SK-N-SH (cell line): Measurements from ENCODE around the gene TBX20. TPM values are rescaled to one million over a fixed set of nuclear protein-coding genes. Genes with fewer than 3 reads are reported as not detected.

Experiments
- CTCF ChIA-PET: fragments of 300-600, 350-600 bp; formaldehyde crosslinking; extraction: SDS; loops from one replicate; lab custom pipeline; 2021; lab: Yijun Ruan, JAX
- POLR2A ChIA-PET: fragments of 350-600 bp; sonication (Branson Sonifier 250); formaldehyde crosslinking; extraction: SDS; loops from one replicate; lab custom pipeline; 2020; ENCODE audit warnings: antibody characterized with exemption, inconsistent platforms; lab: Yijun Ruan, JAX
- DNase-seq: peaks from one replicate; pipeline ENCODE4 v3.0.0; 2012
- H2AFZ ChIP-seq: fragments of 200-600 bp; sonication (generic); 2 replicates; pipeline ENCODE4 v1.8.1; 2016; ENCODE audit warnings: antibody characterized with exemption, mild to moderate bottlenecking, low read depth
- H3F3A ChIP-seq: fragments of 200-600 bp; sonication (generic); replicated peaks from 2 replicates; pipeline ENCODE3; 2016; ENCODE audit warnings: antibody characterized with exemption, mild to moderate bottlenecking; ENCODE audit not compliant: insufficient read depth
- H3K27ac ChIP-seq, 2 experiments: fragments of 200-500 bp in 1 of 2; fragments of 200-600 bp in 1 of 2; sonication (Bioruptor generic) in 1 of 2; sonication (generic), shearing (Covaris generic) in 1 of 2; 2 replicates each; pipeline versions ENCODE4 v1.5.1 to v1.6.1; 2014 to 2016; ENCODE audit warnings: low read depth in 2 of 2, inconsistent platforms in 1 of 2, low read length in 1 of 2, mild to moderate bottlenecking in 1 of 2, mixed read lengths in 1 of 2
- H3K27me3 ChIP-seq: fragments of 200-600 bp; sonication (generic), shearing (Covaris generic); 2 replicates; pipeline ENCODE4 v1.6.1; 2016; ENCODE audit warnings: mixed run types; ENCODE audit not compliant: insufficient read depth
- H3K36me3 ChIP-seq, 2 experiments: fragments of 200-500 bp in 1 of 2; fragments of 200-600 bp in 1 of 2; sonication (Bioruptor generic) in 1 of 2; sonication (generic) in 1 of 2; replicated peaks in 1 of 2; 2 replicates each; pipeline versions ENCODE3 to v1.5.1; 2014 to 2016; ENCODE audit warnings: low read length in 1 of 2, mild to moderate bottlenecking in 1 of 2; ENCODE audit not compliant: insufficient read depth in 2 of 2, control insufficient read depth in 1 of 2
- H3K4me1 ChIP-seq, 2 experiments: fragments of 200-500 bp in 1 of 2; fragments of 200-600 bp in 1 of 2; sonication (Bioruptor generic) in 1 of 2; sonication (generic), shearing (Covaris generic) in 1 of 2; 2 replicates each; pipeline versions ENCODE4 v1.5.1 to v1.6.1; 2014 to 2016; ENCODE audit warnings: low read depth in 1 of 2, low read length in 1 of 2, mixed run types in 1 of 2; ENCODE audit not compliant: insufficient read depth in 2 of 2, control insufficient read depth in 1 of 2
- H3K4me2 ChIP-seq: fragments of 200-600 bp; sonication (generic), shearing (Covaris generic); 2 replicates; pipeline ENCODE4 v1.6.1; 2017; ENCODE audit warnings: mixed run types
- H3K4me3 ChIP-seq, 2 experiments: fragments of 200-500 bp in 1 of 2; fragments of 200-600 bp in 1 of 2; sonication (Bioruptor generic) in 1 of 2; sonication (generic), shearing (Covaris generic) in 1 of 2; 2 replicates each; pipeline versions ENCODE4 v1.5.1 to v1.8.1; 2014 to 2016; ENCODE audit warnings: low read depth in 2 of 2, inconsistent platforms in 1 of 2, low read length in 1 of 2, mild to moderate bottlenecking in 1 of 2, mixed read lengths in 1 of 2, moderate library complexity in 1 of 2
- H3K79me2 ChIP-seq: fragments of 200-600 bp; sonication (generic); 2 replicates; pipeline ENCODE4 v1.8.1; 2017; ENCODE audit warnings: mild to moderate bottlenecking; ENCODE audit not compliant: insufficient read depth
- H3K9ac ChIP-seq: fragments of 200-600 bp; sonication (generic); 2 replicates; pipeline ENCODE4 v1.6.1; 2017; ENCODE audit warnings: mixed run types
- H3K9me2 ChIP-seq: fragments of 200-600 bp; sonication (generic); 2 replicates; pipeline ENCODE4 v1.6.1; 2017; ENCODE audit warnings: mixed run types
- H3K9me3 ChIP-seq: fragments of 200-600 bp; sonication (generic); 2 replicates; pipeline ENCODE4 v1.6.1; 2017; ENCODE audit warnings: mixed run types, mild to moderate bottlenecking, moderate library complexity
- H4K20me1 ChIP-seq: fragments of 200-600 bp; sonication (generic); 2 replicates; pipeline ENCODE4 v1.6.1; 2017; ENCODE audit warnings: mild to moderate bottlenecking, mixed run types; ENCODE audit not compliant: insufficient read depth
- ELF1 ChIP-seq: IDR thresholded peaks from 2 replicates; pipeline ENCODE4 v1.4.0; 2012
- EP300 ChIP-seq, 2 experiments: IDR thresholded peaks; 2 replicates each; pipeline versions ENCODE4 v1.4.0 to v1.6.1; 2012; ENCODE audit warnings: borderline replicate concordance in 1 of 2, low read depth in 1 of 2, low read length in 1 of 2
- EZH2phosphoT487 ChIP-seq: fragments of 200-600 bp; sonication (generic); IDR thresholded peaks from 2 replicates; pipeline ENCODE4 v1.6.1; 2017; ENCODE audit warnings: low read depth, mixed run types, mild to moderate bottlenecking, antibody characterized with exemption, moderate library complexity, borderline replicate concordance
- FOXM1 ChIP-seq: IDR thresholded peaks from 2 replicates; pipeline ENCODE4 v1.4.0; 2012; ENCODE audit warnings: low read depth, mild to moderate bottlenecking
- GABPA ChIP-seq: IDR thresholded peaks from 2 replicates; pipeline ENCODE4 v1.4.0; 2012; ENCODE audit warnings: low read depth, mild to moderate bottlenecking
- GATA2 ChIP-seq: sonication (generic); formaldehyde crosslinking; IDR thresholded peaks from 2 replicates; pipeline ENCODE4 v1.5.0; 2020; ENCODE audit warnings: mild to moderate bottlenecking, missing genetic modification reagents
- MEF2A ChIP-seq: IDR thresholded peaks from 2 replicates; pipeline ENCODE4 v1.4.0; 2012; ENCODE audit warnings: low read depth, borderline replicate concordance
- MXI1 ChIP-seq: IDR thresholded peaks from 2 replicates; pipeline ENCODE4 v1.6.1; 2012; ENCODE audit warnings: mild to moderate bottlenecking, low read depth, low read length, improper control_type of control experiment
- NFIC ChIP-seq: IDR thresholded peaks from 2 replicates; pipeline ENCODE4 v1.4.0; 2012; ENCODE audit warnings: borderline replicate concordance
- RCOR1 ChIP-seq: fragments of 150-350 bp; IDR thresholded peaks from 2 replicates; pipeline ENCODE4 v1.6.1; 2017; ENCODE audit warnings: antibody characterized with exemption, low read length
- SIN3A ChIP-seq: IDR thresholded peaks from 2 replicates; pipeline ENCODE4 v1.6.1; 2012; ENCODE audit warnings: low read depth, mild to moderate bottlenecking, low read length, moderate library complexity, borderline replicate concordance
- SMC3 ChIP-seq: IDR thresholded peaks from 2 replicates; pipeline ENCODE4 v1.6.1; 2012; ENCODE audit warnings: low read depth, low read length, improper control_type of control experiment
- TEAD4 ChIP-seq: IDR thresholded peaks from 2 replicates; pipeline ENCODE4 v1.4.0; 2012; ENCODE audit warnings: mild to moderate bottlenecking, borderline replicate concordance; ENCODE audit not compliant: insufficient read depth
- YY1 ChIP-seq: IDR thresholded peaks from 2 replicates; pipeline ENCODE4 v1.4.0; 2012; ENCODE audit warnings: low read depth, mild to moderate bottlenecking
- WGBS: methylation state at CpG from one replicate; pipeline ENCODE4 v1.1.6; 2017; ENCODE audit warnings: low lambda C conversion rate; 5-methylcytosine and 5-hydroxymethylcytosine counted together
- polyA plus RNA-seq, 3 experiments: library from polyadenylated mRNA; depleted of rRNA; stranded (reverse); fragments of >200 nt; gene quantifications; 2 replicates each; pipeline ENCODE4 v1.2.3, GENCODE V29; 2012
- TF ChIP-seq, protein P1 (sequence below): IDR thresholded peaks from 2 replicates; pipeline ENCODE4 v1.4.0; 2012; ENCODE audit warnings: low read depth
- TF ChIP-seq, protein P2 (sequence below): fragments of 150-350 bp; IDR thresholded peaks from 2 replicates; pipeline ENCODE4 v1.6.1; 2016; ENCODE audit warnings: mild to moderate bottlenecking, low read depth, low read length
- TF ChIP-seq, protein P3 (sequence below): IDR thresholded peaks from 2 replicates; pipeline ENCODE4 v1.4.0; 2012; ENCODE audit warnings: low read depth, borderline replicate concordance
- TF ChIP-seq, protein P4 (sequence below): fragments of 150-350 bp; IDR thresholded peaks from 2 replicates; pipeline ENCODE4 v1.6.1; 2017; ENCODE audit warnings: antibody characterized with exemption, low read length, low read depth, borderline replicate concordance
- TF ChIP-seq, protein P5 (sequence below): fragments of 200-600 bp; sonication (generic); IDR thresholded peaks from 2 replicates; pipeline ENCODE4 v1.6.1; 2017; ENCODE audit warnings: antibody characterized with exemption, mild to moderate bottlenecking, moderate library complexity
- TF ChIP-seq, protein P6 (sequence below): IDR thresholded peaks from 2 replicates; pipeline ENCODE4 v1.6.1; 2012; ENCODE audit warnings: mild to moderate bottlenecking, low read depth, low read length, moderate library complexity

TBX20 gene
- polyA plus RNA-seq, 1 of the 3 experiments (the other 2 are of a cell fraction) = 1.0 TPM

DNA sequence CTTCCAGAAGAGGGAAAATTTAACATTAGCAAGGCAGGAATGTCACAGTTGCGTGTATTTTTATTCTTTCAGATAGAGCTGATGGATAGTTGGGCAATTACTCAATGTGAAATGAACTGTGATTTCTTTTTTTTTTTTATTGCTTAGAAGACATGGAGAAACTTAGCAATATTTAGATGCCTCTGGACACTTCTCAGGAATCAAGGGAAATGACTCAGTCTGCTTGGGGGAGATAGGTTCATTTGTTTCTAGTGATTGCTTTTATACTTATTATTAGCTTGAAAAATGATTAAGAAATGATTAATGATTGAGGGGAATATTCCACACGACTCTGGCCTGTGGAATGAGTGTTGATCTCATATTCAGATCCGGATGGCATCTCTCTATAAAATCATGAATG, 33.1 kb upstream of the TBX20 start:
- Histone ChIP-seq H3K27me3 (peaks cover 5% of the 10 kb centered on the region; the same call in 1 of the 2 replicates), H3K79me2 (no peaks in the 10 kb centered on the region), H3K4me3 (no peak overlapping the region), H3K4me2 (no peak overlapping the region), H3F3A (no peaks in the 10 kb centered on the region), H2AFZ (no peak overlapping the region), H3K9me2 (no peaks in the 10 kb centered on the region; the same call in 1 of the 2 replicates), H3K9ac (no peak overlapping the region), H3K27ac (peak overlapping the region; percentile 16 to 87), H3K36me3 (no peaks in the 10 kb centered on the region), H4K20me1 (no peaks in the 10 kb centered on the region), H3K4me1 (peaks cover 0 to 24% of the 10 kb centered on the region in 2 experiments; a peak in 2 of 4 replicates), H3K9me3 (no peaks in the 10 kb centered on the region)
- TF ChIP-seq MXI1 (no peak), RCOR1 (no peak), GATA2 (CRISPR knock-in tag) (no peak), YY1 (no peak), ELF1 (no peak), EP300 (IDR thresholded peaks at IDR 0.05; ENCODE audit: borderline replicate concordance in 1 of 2, low read depth in 1 of 2, low read length in 1 of 2) (no peak), FOXM1 (no peak), GABPA (no peak), SMC3 (no peak), NFIC (no peak), SIN3A (no peak), TEAD4 (no peak), EZH2phosphoT487 (no peak), MEF2A (no peak)
- TF ChIP-seq, protein P1, sequence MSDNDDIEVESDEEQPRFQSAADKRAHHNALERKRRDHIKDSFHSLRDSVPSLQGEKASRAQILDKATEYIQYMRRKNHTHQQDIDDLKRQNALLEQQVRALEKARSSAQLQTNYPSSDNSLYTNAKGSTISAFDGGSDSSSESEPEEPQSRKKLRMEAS = no peak
- TF ChIP-seq, protein P2, sequence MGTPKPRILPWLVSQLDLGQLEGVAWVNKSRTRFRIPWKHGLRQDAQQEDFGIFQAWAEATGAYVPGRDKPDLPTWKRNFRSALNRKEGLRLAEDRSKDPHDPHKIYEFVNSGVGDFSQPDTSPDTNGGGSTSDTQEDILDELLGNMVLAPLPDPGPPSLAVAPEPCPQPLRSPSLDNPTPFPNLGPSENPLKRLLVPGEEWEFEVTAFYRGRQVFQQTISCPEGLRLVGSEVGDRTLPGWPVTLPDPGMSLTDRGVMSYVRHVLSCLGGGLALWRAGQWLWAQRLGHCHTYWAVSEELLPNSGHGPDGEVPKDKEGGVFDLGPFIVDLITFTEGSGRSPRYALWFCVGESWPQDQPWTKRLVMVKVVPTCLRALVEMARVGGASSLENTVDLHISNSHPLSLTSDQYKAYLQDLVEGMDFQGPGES = no peak
- TF ChIP-seq, protein P3, sequence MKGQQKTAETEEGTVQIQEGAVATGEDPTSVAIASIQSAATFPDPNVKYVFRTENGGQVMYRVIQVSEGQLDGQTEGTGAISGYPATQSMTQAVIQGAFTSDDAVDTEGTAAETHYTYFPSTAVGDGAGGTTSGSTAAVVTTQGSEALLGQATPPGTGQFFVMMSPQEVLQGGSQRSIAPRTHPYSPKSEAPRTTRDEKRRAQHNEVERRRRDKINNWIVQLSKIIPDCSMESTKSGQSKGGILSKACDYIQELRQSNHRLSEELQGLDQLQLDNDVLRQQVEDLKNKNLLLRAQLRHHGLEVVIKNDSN = no peak
- TF ChIP-seq, protein P4, sequence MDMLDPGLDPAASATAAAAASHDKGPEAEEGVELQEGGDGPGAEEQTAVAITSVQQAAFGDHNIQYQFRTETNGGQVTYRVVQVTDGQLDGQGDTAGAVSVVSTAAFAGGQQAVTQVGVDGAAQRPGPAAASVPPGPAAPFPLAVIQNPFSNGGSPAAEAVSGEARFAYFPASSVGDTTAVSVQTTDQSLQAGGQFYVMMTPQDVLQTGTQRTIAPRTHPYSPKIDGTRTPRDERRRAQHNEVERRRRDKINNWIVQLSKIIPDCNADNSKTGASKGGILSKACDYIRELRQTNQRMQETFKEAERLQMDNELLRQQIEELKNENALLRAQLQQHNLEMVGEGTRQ = no peak
- TF ChIP-seq, protein P5, sequence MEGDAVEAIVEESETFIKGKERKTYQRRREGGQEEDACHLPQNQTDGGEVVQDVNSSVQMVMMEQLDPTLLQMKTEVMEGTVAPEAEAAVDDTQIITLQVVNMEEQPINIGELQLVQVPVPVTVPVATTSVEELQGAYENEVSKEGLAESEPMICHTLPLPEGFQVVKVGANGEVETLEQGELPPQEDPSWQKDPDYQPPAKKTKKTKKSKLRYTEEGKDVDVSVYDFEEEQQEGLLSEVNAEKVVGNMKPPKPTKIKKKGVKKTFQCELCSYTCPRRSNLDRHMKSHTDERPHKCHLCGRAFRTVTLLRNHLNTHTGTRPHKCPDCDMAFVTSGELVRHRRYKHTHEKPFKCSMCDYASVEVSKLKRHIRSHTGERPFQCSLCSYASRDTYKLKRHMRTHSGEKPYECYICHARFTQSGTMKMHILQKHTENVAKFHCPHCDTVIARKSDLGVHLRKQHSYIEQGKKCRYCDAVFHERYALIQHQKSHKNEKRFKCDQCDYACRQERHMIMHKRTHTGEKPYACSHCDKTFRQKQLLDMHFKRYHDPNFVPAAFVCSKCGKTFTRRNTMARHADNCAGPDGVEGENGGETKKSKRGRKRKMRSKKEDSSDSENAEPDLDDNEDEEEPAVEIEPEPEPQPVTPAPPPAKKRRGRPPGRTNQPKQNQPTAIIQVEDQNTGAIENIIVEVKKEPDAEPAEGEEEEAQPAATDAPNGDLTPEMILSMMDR = no peak
- TF ChIP-seq, protein P6, sequence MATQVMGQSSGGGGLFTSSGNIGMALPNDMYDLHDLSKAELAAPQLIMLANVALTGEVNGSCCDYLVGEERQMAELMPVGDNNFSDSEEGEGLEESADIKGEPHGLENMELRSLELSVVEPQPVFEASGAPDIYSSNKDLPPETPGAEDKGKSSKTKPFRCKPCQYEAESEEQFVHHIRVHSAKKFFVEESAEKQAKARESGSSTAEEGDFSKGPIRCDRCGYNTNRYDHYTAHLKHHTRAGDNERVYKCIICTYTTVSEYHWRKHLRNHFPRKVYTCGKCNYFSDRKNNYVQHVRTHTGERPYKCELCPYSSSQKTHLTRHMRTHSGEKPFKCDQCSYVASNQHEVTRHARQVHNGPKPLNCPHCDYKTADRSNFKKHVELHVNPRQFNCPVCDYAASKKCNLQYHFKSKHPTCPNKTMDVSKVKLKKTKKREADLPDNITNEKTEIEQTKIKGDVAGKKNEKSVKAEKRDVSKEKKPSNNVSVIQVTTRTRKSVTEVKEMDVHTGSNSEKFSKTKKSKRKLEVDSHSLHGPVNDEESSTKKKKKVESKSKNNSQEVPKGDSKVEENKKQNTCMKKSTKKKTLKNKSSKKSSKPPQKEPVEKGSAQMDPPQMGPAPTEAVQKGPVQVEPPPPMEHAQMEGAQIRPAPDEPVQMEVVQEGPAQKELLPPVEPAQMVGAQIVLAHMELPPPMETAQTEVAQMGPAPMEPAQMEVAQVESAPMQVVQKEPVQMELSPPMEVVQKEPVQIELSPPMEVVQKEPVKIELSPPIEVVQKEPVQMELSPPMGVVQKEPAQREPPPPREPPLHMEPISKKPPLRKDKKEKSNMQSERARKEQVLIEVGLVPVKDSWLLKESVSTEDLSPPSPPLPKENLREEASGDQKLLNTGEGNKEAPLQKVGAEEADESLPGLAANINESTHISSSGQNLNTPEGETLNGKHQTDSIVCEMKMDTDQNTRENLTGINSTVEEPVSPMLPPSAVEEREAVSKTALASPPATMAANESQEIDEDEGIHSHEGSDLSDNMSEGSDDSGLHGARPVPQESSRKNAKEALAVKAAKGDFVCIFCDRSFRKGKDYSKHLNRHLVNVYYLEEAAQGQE = no peak
- DNase-seq = no peak
- CTCF ChIA-PET = interaction anchor here (0.6 to 1.6 kb wide), 2 partner anchors 18 to 1130 kb away, joined by 3 to 4 read pairs; no protein-coding TSS in a partner anchor
- 25% methylated on average over 3 of the region's 3 CpGs for WGBS
- POLR2A ChIA-PET = no interaction called here
